DOHH2 (cell line): Measurements from ENCODE around the gene AHCTF1.

Source experiments
- EZH2phosphoT487 ChIP-seq: fragments of 200-600 bp; sonication (generic); IDR thresholded peaks from 2 replicates; pipeline ENCODE4 v1.6.1; 2017; ENCODE audit warnings: borderline replicate concordance, mild to moderate bottlenecking, antibody characterized with exemption, low read length, moderate library complexity, mixed read lengths
- TF ChIP-seq, protein P1 (sequence below): fragments of 200-600 bp; sonication (generic); IDR thresholded peaks from one replicate; pipeline ENCODE4 v1.5.1; 2014; ENCODE audit warnings: antibody characterized with exemption, mild to moderate bottlenecking, low read depth, low read length; ENCODE audit not compliant: poor library complexity, severe bottlenecking

- TF ChIP-seq, protein P1, sequence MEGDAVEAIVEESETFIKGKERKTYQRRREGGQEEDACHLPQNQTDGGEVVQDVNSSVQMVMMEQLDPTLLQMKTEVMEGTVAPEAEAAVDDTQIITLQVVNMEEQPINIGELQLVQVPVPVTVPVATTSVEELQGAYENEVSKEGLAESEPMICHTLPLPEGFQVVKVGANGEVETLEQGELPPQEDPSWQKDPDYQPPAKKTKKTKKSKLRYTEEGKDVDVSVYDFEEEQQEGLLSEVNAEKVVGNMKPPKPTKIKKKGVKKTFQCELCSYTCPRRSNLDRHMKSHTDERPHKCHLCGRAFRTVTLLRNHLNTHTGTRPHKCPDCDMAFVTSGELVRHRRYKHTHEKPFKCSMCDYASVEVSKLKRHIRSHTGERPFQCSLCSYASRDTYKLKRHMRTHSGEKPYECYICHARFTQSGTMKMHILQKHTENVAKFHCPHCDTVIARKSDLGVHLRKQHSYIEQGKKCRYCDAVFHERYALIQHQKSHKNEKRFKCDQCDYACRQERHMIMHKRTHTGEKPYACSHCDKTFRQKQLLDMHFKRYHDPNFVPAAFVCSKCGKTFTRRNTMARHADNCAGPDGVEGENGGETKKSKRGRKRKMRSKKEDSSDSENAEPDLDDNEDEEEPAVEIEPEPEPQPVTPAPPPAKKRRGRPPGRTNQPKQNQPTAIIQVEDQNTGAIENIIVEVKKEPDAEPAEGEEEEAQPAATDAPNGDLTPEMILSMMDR = no peak
- TF ChIP-seq EZH2phosphoT487 = no peak
Observed at GRCh38 chr1:246906833-246907232, 24.9 kb downstream of the AHCTF1 start.
